Measurements from ENCODE around the gene CADM1. TPM values are rescaled to one million over a fixed set of nuclear protein-coding genes. Genes with fewer than 3 reads are reported as not detected.
A peak's percentile ranks its signal among the peaks of the same experiment; 100 is the strongest.

The CADM1 gene
- total and polyA plus RNA-seq, 4 donors, result 31.7 to 243 (median 77.9) TPM

GRCh38 chr11:115344846-115345245 is 159.4 kb downstream of the CADM1 start:
- WGBS, 2 donors, result 74 to 76% methylated on average over 4 of the region's 4 CpGs
- ATAC-seq (ENCODE audit: insufficient read depth, low FRiP score) (no peak), DNase-seq (no peak)
- no peak for TF ChIP-seq CTCF (IDR thresholded peaks at IDR 0.05; ENCODE audit: control extremely low read depth, extremely low read depth)
- Histone ChIP-seq H3K27ac (ENCODE audit: low read depth in 1 of 2, low read length in 1 of 2) (no peak overlapping the region), H3K4me3 (no peak overlapping the region), H3K36me3 (ENCODE audit: control insufficient read depth in 4 of 4, insufficient read depth in 4 of 4, low read length in 4 of 4) (no peaks in the 10 kb centered on the region), H3K27me3 (ENCODE audit: control insufficient read depth in 3 of 3, insufficient read depth in 3 of 3, low read length in 2 of 3) (no peaks in the 10 kb centered on the region), H3K4me1 (ENCODE audit: control insufficient read depth in 5 of 5, insufficient read depth in 5 of 5, low read length in 5 of 5) (peaks cover 5 to 20% (median 18%) of the 10 kb centered on the region in 5 donors), H3K9me3 (ENCODE audit: control insufficient read depth in 4 of 4, insufficient read depth in 3 of 4, low read length in 3 of 4) (no peaks in the 10 kb centered on the region), H3K9ac (ENCODE audit: insufficient read depth in 1 of 2, low read length in 2 of 2) (no peak overlapping the region)

GRCh38 chr11:115342142-115342541 is 162.1 kb downstream of the CADM1 start:
- WGBS, 2 donors, result 79 to 91% methylated on average over 3 of the region's 3 CpGs
- Histone ChIP-seq H3K9me3 (ENCODE audit: control insufficient read depth in 4 of 4, insufficient read depth in 3 of 4, low read length in 3 of 4) (no peaks in the 10 kb centered on the region), H3K27ac (ENCODE audit: low read depth in 1 of 2, low read length in 1 of 2) (no peak overlapping the region), H3K4me3 (no peak overlapping the region), H3K36me3 (ENCODE audit: control insufficient read depth in 4 of 4, insufficient read depth in 4 of 4, low read length in 4 of 4) (no peaks in the 10 kb centered on the region), H3K9ac (ENCODE audit: insufficient read depth in 1 of 2, low read length in 2 of 2) (no peak overlapping the region), H3K27me3 (ENCODE audit: control insufficient read depth in 3 of 3, insufficient read depth in 3 of 3, low read length in 2 of 3) (no peaks in the 10 kb centered on the region), H3K4me1 (ENCODE audit: control insufficient read depth in 5 of 5, insufficient read depth in 5 of 5, low read length in 5 of 5) (peaks cover 5 to 20% (median 15%) of the 10 kb centered on the region in 5 donors)
- no peak for TF ChIP-seq CTCF (IDR thresholded peaks at IDR 0.05; ENCODE audit: control extremely low read depth, extremely low read depth)
- no peak for ATAC-seq (ENCODE audit: insufficient read depth, low FRiP score)
- no peak for DNase-seq

GRCh38 chr11:115340874-115341273 is 163.3 kb downstream of the CADM1 start:
- 96 to 99% methylated on average over 3 of the region's 3 CpGs for WGBS, 2 donors
- H3K4me1 ChIP-seq (ENCODE audit: control insufficient read depth in 5 of 5, insufficient read depth in 5 of 5, low read length in 5 of 5), result peaks cover 3 to 15% (median 8%) of the 10 kb centered on the region in 5 donors
- no peak for DNase-seq
- no peak overlapping the region for H3K4me3 ChIP-seq
- H3K27me3 ChIP-seq (ENCODE audit: control insufficient read depth in 3 of 3, insufficient read depth in 3 of 3, low read length in 2 of 3), result no peaks in the 10 kb centered on the region
- ATAC-seq (ENCODE audit: insufficient read depth, low FRiP score), result no peak
- H3K27ac ChIP-seq (ENCODE audit: low read depth in 1 of 2, low read length in 1 of 2), result no peak overlapping the region
- no peak for TF ChIP-seq CTCF (IDR thresholded peaks at IDR 0.05; ENCODE audit: control extremely low read depth, extremely low read depth)
- no peak overlapping the region for H3K9ac ChIP-seq (ENCODE audit: insufficient read depth in 1 of 2, low read length in 2 of 2)
- H3K36me3 ChIP-seq (ENCODE audit: control insufficient read depth in 4 of 4, insufficient read depth in 4 of 4, low read length in 4 of 4), result no peaks in the 10 kb centered on the region
- H3K9me3 ChIP-seq (ENCODE audit: control insufficient read depth in 4 of 4, insufficient read depth in 3 of 4, low read length in 3 of 4), result no peaks in the 10 kb centered on the region

GRCh38 chr11:115338476-115338875 is 165.7 kb downstream of the CADM1 start:
- H3K4me3 ChIP-seq, result no peak overlapping the region
- H3K9ac ChIP-seq (ENCODE audit: insufficient read depth in 1 of 2, low read length in 2 of 2), result no peak overlapping the region
- DNase-seq (peak in 2 of 3 donors; percentile 52 to 58), ATAC-seq (ENCODE audit: insufficient read depth, low FRiP score) (peak; percentile 41)
- H3K27me3 ChIP-seq (ENCODE audit: control insufficient read depth in 3 of 3, insufficient read depth in 3 of 3, low read length in 2 of 3), result no peaks in the 10 kb centered on the region
- H3K4me1 ChIP-seq (ENCODE audit: control insufficient read depth in 5 of 5, insufficient read depth in 5 of 5, low read length in 5 of 5), result no peaks in the 10 kb centered on the region
- H3K27ac ChIP-seq (ENCODE audit: low read depth in 1 of 2, low read length in 1 of 2), result no peak overlapping the region
- WGBS, 2 donors, result 70 to 81% methylated on average over 3 of the region's 3 CpGs
- H3K9me3 ChIP-seq (ENCODE audit: control insufficient read depth in 4 of 4, insufficient read depth in 3 of 4, low read length in 3 of 4), result no peaks in the 10 kb centered on the region
- no peak for TF ChIP-seq CTCF (IDR thresholded peaks at IDR 0.05; ENCODE audit: control extremely low read depth, extremely low read depth)
- no peaks in the 10 kb centered on the region for H3K36me3 ChIP-seq (ENCODE audit: control insufficient read depth in 4 of 4, insufficient read depth in 4 of 4, low read length in 4 of 4)
